GM12878 (cell line): ENCODE data around the gene RAE1. TPM values are rescaled to one million over a fixed set of nuclear protein-coding genes. Genes with fewer than 3 reads are reported as not detected.

Experiments
- ATAC-seq: fragments of 200-7000 bp; cut with Tn5 transposase; 3 replicates; pipeline ENCODE4 v1.9.1; 2020; ENCODE audit warnings: mild to moderate bottlenecking, moderate library complexity
- BruUV-seq: library from RNA; stranded (reverse); fragments of 400-500 nt; replicated peaks from 2 replicates; lab custom pipeline; 2021; lab: Mats Ljungman, UMichigan
- CTCF ChIA-PET: fragments of 300-600 bp; sonication (Branson Sonifier 250); formaldehyde crosslinking; extraction: SDS; loops from one replicate; lab custom pipeline; 2021; ENCODE audit warnings: inconsistent platforms; lab: Yijun Ruan, JAX
- POLR2A ChIA-PET: fragments of 350-600 bp; formaldehyde crosslinking; extraction: SDS; loops from one replicate; lab custom pipeline; 2021; ENCODE audit warnings: inconsistent platforms; lab: Charles Lee
- RAD21 ChIA-PET: fragments of 300-600 bp; sonication (Branson Sonifier 250); formaldehyde crosslinking; loops from one replicate; lab custom pipeline; 2023; ENCODE audit warnings: antibody characterized with exemption; ENCODE audit not compliant: unreplicated experiment; lab: Charles Lee
- SMC1A ChIA-PET: fragments of 300-600 bp; sonication (Branson Sonifier 250); formaldehyde crosslinking; loops from one replicate; lab custom pipeline; 2023; ENCODE audit not compliant: unreplicated experiment, uncharacterized antibody; lab: Charles Lee
- DNase-seq: peaks from one replicate; pipeline ENCODE4 v3.0.0-alpha.2; 2011; ENCODE audit warnings: low read depth, low spot score
- FAIRE-seq: peaks from 3 replicates; lab custom pipeline; 2011; peaks lifted over from hg19 to GRCh38; lab: Jason Lieb, UNC
- H2AFZ ChIP-seq: 2 replicates; pipeline ENCODE4 v1.6.0; 2011; ENCODE audit warnings: low read depth, low read length, control low read depth; ENCODE audit not compliant: control insufficient read depth
- H3K27ac ChIP-seq: 2 replicates; pipeline ENCODE4 v1.5.1; 2011; ENCODE audit warnings: control low read depth; ENCODE audit not compliant: control insufficient read depth, insufficient read depth
- H3K27me3 ChIP-seq, 2 experiments: replicated peaks in 1 of 2; 2 replicates each; pipeline versions ENCODE4 v1.6.0 to v1.6.1; 2011; ENCODE audit warnings: low read length in 1 of 2; ENCODE audit not compliant: control insufficient read depth in 2 of 2, insufficient read depth in 2 of 2
- H3K36me3 ChIP-seq, 2 experiments: 2 replicates each; pipeline ENCODE4 v1.5.1; 2011; ENCODE audit warnings: low read length in 1 of 2; ENCODE audit not compliant: control insufficient read depth in 2 of 2, insufficient read depth in 2 of 2
- H3K4me1 ChIP-seq: 2 replicates; pipeline ENCODE4 v1.6.1; 2011; ENCODE audit warnings: mild to moderate bottlenecking, low read length, moderate library complexity, mixed read lengths; ENCODE audit not compliant: control insufficient read depth, insufficient read depth
- H3K4me2 ChIP-seq: 2 replicates; pipeline ENCODE4 v1.6.0; 2011; ENCODE audit warnings: control low read depth; ENCODE audit not compliant: control insufficient read depth, insufficient read depth
- H3K4me3 ChIP-seq: fragments of 200-600 bp; sonication (generic); 2 replicates; pipeline ENCODE4 v1.5.1; 2016
- H3K79me2 ChIP-seq: 2 replicates; pipeline ENCODE4 v1.6.0; 2011; ENCODE audit warnings: low read length; ENCODE audit not compliant: control insufficient read depth, insufficient read depth
- H3K9ac ChIP-seq: 2 replicates; pipeline ENCODE4 v1.8.0; 2011; ENCODE audit warnings: low read length, control low read depth, mixed read lengths; ENCODE audit not compliant: control insufficient read depth, insufficient read depth
- H3K9me3 ChIP-seq: replicated peaks from 3 replicates; pipeline ENCODE4 v1.5.1; 2011; ENCODE audit warnings: mild to moderate bottlenecking, low read length; ENCODE audit not compliant: control insufficient read depth, insufficient read depth
- H4K20me1 ChIP-seq: 2 replicates; pipeline ENCODE4 v1.6.0; 2011; ENCODE audit not compliant: control insufficient read depth, insufficient read depth
- ATF7 ChIP-seq: fragments of 450-650 bp; IDR thresholded peaks from 2 replicates; pipeline ENCODE4 v1.6.1; 2016; ENCODE audit warnings: low read depth, mild to moderate bottlenecking
- EGR1 ChIP-seq, 2 experiments: IDR thresholded peaks; 1 replicate in 1 of 2; 2 replicates in 1 of 2; pipeline ENCODE4 v1.6.1; 2011 to 2012; ENCODE audit warnings: low read depth in 2 of 2, low read length in 2 of 2, borderline replicate concordance in 1 of 2, mild to moderate bottlenecking in 1 of 2, moderate library complexity in 1 of 2
- HDAC6 ChIP-seq: fragments of 200-600 bp; sonication (generic); IDR thresholded peaks from one replicate; pipeline ENCODE4 v1.8.0; 2017; ENCODE audit warnings: antibody characterized with exemption; ENCODE audit not compliant: unreplicated experiment
- POLR2AphosphoS2 ChIP-seq: IDR thresholded peaks from 2 replicates; pipeline ENCODE4 v1.6.1; 2011; ENCODE audit warnings: low read depth, mild to moderate bottlenecking, low read length, improper control_type of control experiment, moderate library complexity
- POLR2AphosphoS5 ChIP-seq: IDR thresholded peaks from 2 replicates; pipeline ENCODE4 v1.6.1; 2011; ENCODE audit warnings: mild to moderate bottlenecking, low read length, inconsistent platforms
- RAD21 ChIP-seq: IDR thresholded peaks from 2 replicates; pipeline ENCODE4 v1.6.1; 2011; ENCODE audit warnings: mild to moderate bottlenecking, low read depth, low read length, moderate library complexity; ENCODE audit not compliant: insufficient read depth
- RAD51 ChIP-seq: fragments of 450-650 bp; IDR thresholded peaks from 2 replicates; pipeline ENCODE4 v1.6.1; 2016; ENCODE audit warnings: moderate library complexity, mild to moderate bottlenecking, inconsistent platforms
- SMAD1 ChIP-seq: fragments of 450-650 bp; IDR thresholded peaks from 2 replicates; pipeline ENCODE4 v1.6.1; 2018; ENCODE audit warnings: mild to moderate bottlenecking, low read depth; ENCODE audit not compliant: partially characterized antibody
- SMARCA5 ChIP-seq: fragments of 450-650 bp; IDR thresholded peaks from 2 replicates; pipeline ENCODE4 v1.6.1; 2017; ENCODE audit warnings: mild to moderate bottlenecking
- ZNF207 ChIP-seq: fragments of 450-650 bp; IDR thresholded peaks from 2 replicates; pipeline ENCODE4 v1.6.1; 2014; ENCODE audit warnings: antibody characterized with exemption, mild to moderate bottlenecking, borderline replicate concordance
- WGBS: methylation state at CpG from one replicate; pipeline ENCODE4 v1.1.6; 2016; ENCODE audit warnings: low lambda C conversion rate; ENCODE audit not compliant: insufficient replicate concordance, insufficient coverage; ENCODE audit errors: missing lambda C conversion rate; 5-methylcytosine and 5-hydroxymethylcytosine counted together
- in situ Hi-C: fragments of 300-500 bp; cut with MboI; formaldehyde crosslinking; loops from 9 replicates; pipeline ENCODE4 v1.14.3; 2018; ENCODE audit warnings: mixed read lengths
- intact Hi-C: fragments of 100-400 bp; cut with micrococcal nuclease; formaldehyde crosslinking; loops from one replicate; pipeline ENCODE4 v1.14.2; 2022; ENCODE audit not compliant: unreplicated experiment
- polyA plus RNA-seq, 11 experiments: library from polyadenylated mRNA; depleted of rRNA in 4 of 11; unstranded in 6 of 11; stranded (reverse) in 5 of 11; fragments of >200 nt; fragmentation: Nextera tagmentation in 4 of 11; fragmentation: Illumina TruSeq in 1 of 11; extraction: Ambion mirVana in 4 of 11; extraction: Trizol in 1 of 11; gene quantifications; 1 replicate in 1 of 11; 2 replicates in 10 of 11; pipeline versions ENCODE4 v1.2.1 to v1.2.3, GENCODE V29; 2011 to 2016; ENCODE audit warnings: inconsistent platforms in 2 of 11, missing spikeins in 2 of 11, low read depth in 1 of 11
- total RNA-seq, 4 experiments: library from RNA; depleted of rRNA in 3 of 4; stranded (reverse); fragments of >200 nt in 3 of 4; fragmentation: Illumina TruSeq in 1 of 4; extraction: Trizol in 1 of 4; gene quantifications; 2 replicates each; pipeline versions ENCODE4 v1.2.1 to v1.2.3, GENCODE V29; 2013 to 2021
- TF ChIP-seq, protein P1 (sequence below), 3 experiments: IDR thresholded peaks in 2 of 3; conservative IDR thresholded peaks in 1 of 3; 2 replicates each; pipeline ENCODE4 v1.5.1; 2011; ENCODE audit warnings: low read depth in 3 of 3, low read length in 3 of 3, mild to moderate bottlenecking in 3 of 3, control low read depth in 2 of 3, moderate library complexity in 2 of 3, inconsistent platforms in 1 of 3, mixed read lengths in 1 of 3; ENCODE audit not compliant: control insufficient read depth in 2 of 3, insufficient read depth in 1 of 3; ENCODE audit errors: extremely low read depth in 1 of 3

The RAE1 gene
- total and polyA plus RNA-seq, 10 of the 15 experiments (the other 5 are each of a cell fraction or from before 2014, with no cell fraction given), result 28.7 to 107 (median 49.3) TPM

DNA sequence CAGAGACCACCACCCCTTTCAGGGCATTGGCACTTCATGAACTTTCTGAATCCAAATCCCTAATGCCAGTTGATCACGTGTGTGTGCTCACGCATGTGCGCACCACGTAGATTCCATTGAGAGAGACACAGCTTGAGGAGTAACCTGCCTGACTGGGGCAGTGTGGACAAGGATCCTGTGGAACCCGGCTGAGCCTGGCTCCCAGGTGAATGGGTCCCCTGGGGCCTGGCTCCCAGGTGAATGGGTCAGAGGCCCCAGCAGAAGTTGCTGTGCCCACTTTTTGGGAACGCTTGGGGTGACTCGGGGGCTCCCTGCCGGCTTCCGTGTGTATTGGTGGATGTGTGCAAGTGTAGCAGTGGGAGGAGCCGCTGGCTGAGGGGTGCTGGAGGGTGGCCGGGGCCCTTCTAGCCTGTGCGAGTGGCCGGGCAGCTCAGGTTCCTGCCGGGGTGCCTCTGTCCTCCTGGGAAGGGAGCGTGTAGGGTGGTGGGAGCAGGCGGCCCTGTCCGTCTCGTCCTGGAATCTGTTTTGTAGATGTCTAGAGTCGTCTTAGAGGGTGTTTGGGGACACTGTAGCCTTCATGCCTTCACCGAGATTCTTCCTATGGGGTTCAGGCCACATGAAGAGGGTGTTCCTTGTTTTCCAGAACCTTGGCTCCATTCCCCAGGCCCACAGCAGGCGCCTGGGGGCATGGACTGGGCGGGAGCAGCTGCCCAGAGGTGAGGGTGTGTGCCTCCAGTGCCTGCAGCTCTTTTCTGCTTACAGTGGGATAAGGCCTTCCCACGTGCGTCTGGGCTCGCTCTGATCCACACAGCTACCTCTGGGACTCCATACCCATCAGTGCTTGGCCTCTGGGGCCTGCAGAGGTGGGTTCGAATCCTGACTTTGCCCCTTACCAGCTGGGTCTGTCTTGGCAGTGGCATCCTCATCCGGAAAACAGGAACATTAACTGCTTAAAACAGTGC is 43.3 kb downstream of the RAE1 start:
- ChIA-PET CTCF (no interaction called here), POLR2A (no interaction called here), SMC1A (interaction anchor here (1.0 to 2.3 kb wide), 3 partner anchors 18 to 102 kb away, joined by 3 to 16 read pairs (median 3); no protein-coding TSS in a partner anchor), RAD21 (no interaction called here)
- peaks cover 62% of the 10 kb centered on the region for H3K4me1 ChIP-seq
- no peak for TF ChIP-seq HDAC6
- TF ChIP-seq ATF7, result no peak
- peak; percentile 0 for TF ChIP-seq SMAD1
- no peak for TF ChIP-seq RAD51
- TF ChIP-seq EGR1 (IDR thresholded peaks at IDR 0.05; ENCODE audit: borderline replicate concordance in 1 of 2, low read depth in 2 of 2, low read length in 2 of 2), result no peak
- TF ChIP-seq ZNF207, result no peak
- TF ChIP-seq, protein P1, sequence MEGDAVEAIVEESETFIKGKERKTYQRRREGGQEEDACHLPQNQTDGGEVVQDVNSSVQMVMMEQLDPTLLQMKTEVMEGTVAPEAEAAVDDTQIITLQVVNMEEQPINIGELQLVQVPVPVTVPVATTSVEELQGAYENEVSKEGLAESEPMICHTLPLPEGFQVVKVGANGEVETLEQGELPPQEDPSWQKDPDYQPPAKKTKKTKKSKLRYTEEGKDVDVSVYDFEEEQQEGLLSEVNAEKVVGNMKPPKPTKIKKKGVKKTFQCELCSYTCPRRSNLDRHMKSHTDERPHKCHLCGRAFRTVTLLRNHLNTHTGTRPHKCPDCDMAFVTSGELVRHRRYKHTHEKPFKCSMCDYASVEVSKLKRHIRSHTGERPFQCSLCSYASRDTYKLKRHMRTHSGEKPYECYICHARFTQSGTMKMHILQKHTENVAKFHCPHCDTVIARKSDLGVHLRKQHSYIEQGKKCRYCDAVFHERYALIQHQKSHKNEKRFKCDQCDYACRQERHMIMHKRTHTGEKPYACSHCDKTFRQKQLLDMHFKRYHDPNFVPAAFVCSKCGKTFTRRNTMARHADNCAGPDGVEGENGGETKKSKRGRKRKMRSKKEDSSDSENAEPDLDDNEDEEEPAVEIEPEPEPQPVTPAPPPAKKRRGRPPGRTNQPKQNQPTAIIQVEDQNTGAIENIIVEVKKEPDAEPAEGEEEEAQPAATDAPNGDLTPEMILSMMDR (IDR thresholded peaks at IDR 0.05 in 2 of 3, conservative IDR thresholded peaks at IDR 0.05 in 1 of 3; ENCODE audit: control insufficient read depth in 2 of 3, extremely low read depth in 1 of 3, insufficient read depth in 1 of 3, low read depth in 3 of 3, low read length in 3 of 3), result no peak
- no peak; the same call in 1 of the 2 replicates for TF ChIP-seq POLR2AphosphoS2
- no peak for TF ChIP-seq SMARCA5
- TF ChIP-seq RAD21, result no peak
- TF ChIP-seq POLR2AphosphoS5, result peak; percentile 69
- no peak overlapping the region for H2AFZ ChIP-seq
- peak overlapping the region; percentile 96 for H3K9ac ChIP-seq
- FAIRE-seq (no peak), DNase-seq (no peak), ATAC-seq (no peak)
- WGBS, result 77% methylated on average over 27 of the region's 27 CpGs
- in situ Hi-C loops (loop anchor here (10.0 to 25.0 kb wide), 4 partner anchors 290 to 1610 kb away; partner anchors contain the start of genes CTSZ and STX16), intact Hi-C loops (loop anchor here (5.0 to 10.0 kb wide), 2 partner anchors 223 to 290 kb away; no protein-coding TSS in a partner anchor)
- H3K4me3 ChIP-seq, result peak overlapping the region; percentile 94; the same call in 1 of the 2 replicates
- H3K79me2 ChIP-seq, result peaks cover 77% of the 10 kb centered on the region
- no peaks in the 10 kb centered on the region for H3K9me3 ChIP-seq
- no TSS peak for BruUV-seq
- peaks cover 12 to 24% of the 10 kb centered on the region in 2 experiments for H3K36me3 ChIP-seq
- H3K27me3 ChIP-seq, result no peaks in the 10 kb centered on the region
- H4K20me1 ChIP-seq, result peaks cover 11% of the 10 kb centered on the region
- H3K27ac ChIP-seq, result no peak overlapping the region
- H3K4me2 ChIP-seq, result peak overlapping the region; percentile 99
